Mononuclear cell (primary cell): Measurements from ENCODE around the gene CHCHD10. TPM values are rescaled to one million over a fixed set of nuclear protein-coding genes. Genes with fewer than 3 reads are reported as not detected.

Experiments used
- H3K27me3 ChIP-seq: 2 replicates; pipeline ENCODE4 v1.6.0; 2011; ENCODE audit warnings: low read length, control low read depth; ENCODE audit not compliant: insufficient read depth
- H3K4me1 ChIP-seq: 2 replicates; pipeline ENCODE4 v1.5.1; 2011; ENCODE audit warnings: mild to moderate bottlenecking, low read length, control low read depth; ENCODE audit not compliant: insufficient read depth
- H3K4me3 ChIP-seq: 2 replicates; pipeline ENCODE4 v1.5.1; 2011; ENCODE audit warnings: mild to moderate bottlenecking, low read length, moderate library complexity
- H3K9me3 ChIP-seq: 2 replicates; pipeline ENCODE4 v1.5.1; 2011; ENCODE audit warnings: low read depth, mild to moderate bottlenecking, control low read depth, low read length
- total RNA-seq: library from RNA; depleted of rRNA; stranded (reverse); fragments of >200 nt; gene quantifications from one replicate; pipeline ENCODE4 v1.2.3, GENCODE V29; 2012

Gene CHCHD10
- total RNA-seq, 1 donor, result 9.0 TPM

GRCh38 chr22:23716811-23717801 is 50.7 kb downstream of the CHCHD10 start:
- peak overlapping the region; percentile 85 for H3K4me3 ChIP-seq
- no peaks in the 10 kb centered on the region for H3K9me3 ChIP-seq

More at GRCh38 chr22:23716811-23717801, 50.7 kb downstream of the CHCHD10 start:
- no peaks in the 10 kb centered on the region for H3K27me3 ChIP-seq
- peaks cover 18% of the 10 kb centered on the region for H3K4me1 ChIP-seq

Other genes starting within 250 kb of the CHCHD10 start
- gene IGLL1, start 187.7 kb downstream of the CHCHD10 start, total RNA-seq, result 0.31 TPM
- 0.73 TPM for gene DRICH1, start 135.7 kb downstream of the CHCHD10 start, total RNA-seq
- 9.2 TPM for gene RGL4, start 77.0 kb downstream of the CHCHD10 start, total RNA-seq
- 0.52 TPM for gene ZNF70, start 16.9 kb downstream of the CHCHD10 start, total RNA-seq
- gene VPREB3, start 13.5 kb downstream of the CHCHD10 start, total RNA-seq, result 0.42 TPM
- 0.31 TPM for gene C22orf15, start 5.0 kb downstream of the CHCHD10 start, total RNA-seq
- 0.94 TPM for gene MMP11, start 4.9 kb upstream of the CHCHD10 start, total RNA-seq
- gene SMARCB1, start 19.0 kb upstream of the CHCHD10 start, total RNA-seq, result 31.8 TPM
- gene DERL3, start 71.0 kb upstream of the CHCHD10 start, total RNA-seq, result 1.7 TPM
- 7.9 TPM for gene SLC2A11, start 89.9 kb upstream of the CHCHD10 start, total RNA-seq
- 66.7 TPM for gene MIF, start 126.4 kb upstream of the CHCHD10 start, total RNA-seq
- gene GSTT2B, start 193.2 kb upstream of the CHCHD10 start, total RNA-seq, result not detected
- gene DDTL, start 198.9 kb upstream of the CHCHD10 start, total RNA-seq, result 3.8 TPM
- 45.8 TPM for gene DDT, start 206.5 kb upstream of the CHCHD10 start, total RNA-seq
- not detected for gene GSTT2, start 212.2 kb upstream of the CHCHD10 start, total RNA-seq
- not detected for gene GSTT4, start 237.5 kb upstream of the CHCHD10 start, total RNA-seq
- gene CABIN1, start 243.3 kb upstream of the CHCHD10 start, total RNA-seq, result 49.7 TPM